Measurements from ENCODE around the gene KIZ. TPM values are rescaled to one million over a fixed set of nuclear protein-coding genes. Genes with fewer than 3 reads are reported as not detected.

KIZ gene
- total and polyA plus RNA-seq, 2 donors from 2014 or later, result 17.3 to 21.8 TPM

DNA sequence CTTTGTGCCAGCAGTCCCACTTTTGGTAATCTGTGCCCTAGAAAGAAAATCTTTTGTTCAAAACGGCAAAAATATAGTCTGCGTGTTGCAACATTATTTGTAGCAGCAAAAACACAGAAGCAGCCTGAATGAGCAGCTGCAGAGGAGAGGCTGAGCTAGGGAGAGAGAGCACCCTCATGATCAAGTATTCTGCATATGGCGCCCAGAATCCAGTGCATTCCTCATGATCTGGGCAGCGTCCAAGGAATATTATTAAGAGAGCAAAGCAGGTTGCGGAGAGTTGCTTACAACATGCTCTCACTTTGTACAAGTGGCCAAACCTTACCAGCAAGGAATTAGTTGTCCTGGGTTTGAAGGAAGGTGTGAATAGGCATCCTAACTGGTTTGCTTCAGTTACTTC lies 25.9 kb downstream of the KIZ start:
- no peak for FAIRE-seq
- TF ChIP-seq, protein P1, sequence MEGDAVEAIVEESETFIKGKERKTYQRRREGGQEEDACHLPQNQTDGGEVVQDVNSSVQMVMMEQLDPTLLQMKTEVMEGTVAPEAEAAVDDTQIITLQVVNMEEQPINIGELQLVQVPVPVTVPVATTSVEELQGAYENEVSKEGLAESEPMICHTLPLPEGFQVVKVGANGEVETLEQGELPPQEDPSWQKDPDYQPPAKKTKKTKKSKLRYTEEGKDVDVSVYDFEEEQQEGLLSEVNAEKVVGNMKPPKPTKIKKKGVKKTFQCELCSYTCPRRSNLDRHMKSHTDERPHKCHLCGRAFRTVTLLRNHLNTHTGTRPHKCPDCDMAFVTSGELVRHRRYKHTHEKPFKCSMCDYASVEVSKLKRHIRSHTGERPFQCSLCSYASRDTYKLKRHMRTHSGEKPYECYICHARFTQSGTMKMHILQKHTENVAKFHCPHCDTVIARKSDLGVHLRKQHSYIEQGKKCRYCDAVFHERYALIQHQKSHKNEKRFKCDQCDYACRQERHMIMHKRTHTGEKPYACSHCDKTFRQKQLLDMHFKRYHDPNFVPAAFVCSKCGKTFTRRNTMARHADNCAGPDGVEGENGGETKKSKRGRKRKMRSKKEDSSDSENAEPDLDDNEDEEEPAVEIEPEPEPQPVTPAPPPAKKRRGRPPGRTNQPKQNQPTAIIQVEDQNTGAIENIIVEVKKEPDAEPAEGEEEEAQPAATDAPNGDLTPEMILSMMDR (IDR thresholded peaks at IDR 0.05; ENCODE audit: borderline replicate concordance, extremely low read depth, insufficient read depth), result no peak

DNA sequence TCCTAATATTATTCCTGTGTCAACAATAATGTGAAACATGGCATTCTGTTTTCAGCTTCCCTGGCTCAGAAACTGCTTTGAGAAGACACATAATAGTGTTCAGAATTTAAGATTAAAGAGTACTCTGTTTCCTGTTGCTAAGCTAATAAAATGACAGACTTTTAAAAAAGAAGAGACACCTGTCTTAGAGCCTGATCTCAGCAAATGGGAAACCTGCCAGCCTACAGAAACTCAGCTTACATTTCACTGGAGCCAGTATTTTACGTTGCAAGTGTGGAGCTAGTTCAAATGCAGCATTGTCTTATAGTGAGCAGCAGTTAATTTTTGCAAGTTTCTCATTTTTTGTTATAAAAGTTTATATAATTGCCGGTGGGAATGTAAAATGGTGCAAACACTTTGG lies 28.8 kb downstream of the KIZ start:
- Histone ChIP-seq H3K27me3 (ENCODE audit: control insufficient read depth, insufficient read depth, low read length) (no peaks in the 10 kb centered on the region), H3K9ac (ENCODE audit: low read length in 3 of 3) (no peak overlapping the region), H3K4me1 (ENCODE audit: control insufficient read depth in 2 of 3, insufficient read depth in 2 of 3, low read depth in 1 of 3, low read length in 3 of 3) (no peaks in the 10 kb centered on the region), H3K9me3 (ENCODE audit: control insufficient read depth in 2 of 3, insufficient read depth in 1 of 3, low read length in 3 of 3) (no peaks in the 10 kb centered on the region), H3K36me3 (ENCODE audit: control insufficient read depth in 2 of 3, insufficient read depth in 3 of 3, low read length in 3 of 3) (no peaks in the 10 kb centered on the region), H3K27ac (ENCODE audit: low read depth in 2 of 2, low read length in 2 of 2) (no peak overlapping the region), H3K4me3 (ENCODE audit: low read length in 3 of 3) (no peak overlapping the region)
- intact Hi-C loops (cut with DNase I), result no loop called here
- TF ChIP-seq, protein P1 (IDR thresholded peaks at IDR 0.05; ENCODE audit: borderline replicate concordance, extremely low read depth, insufficient read depth), result no peak
- no peak for FAIRE-seq
- no peak for DNase-seq

More for the DNA sequence above, 25.9 kb downstream of the KIZ start:
- Histone ChIP-seq H3K27ac (ENCODE audit: low read depth in 2 of 2, low read length in 2 of 2) (no peak overlapping the region), H3K9ac (ENCODE audit: low read length in 3 of 3) (no peak overlapping the region), H3K4me3 (ENCODE audit: low read length in 3 of 3) (no peak overlapping the region), H3K4me1 (ENCODE audit: control insufficient read depth in 2 of 3, insufficient read depth in 2 of 3, low read depth in 1 of 3, low read length in 3 of 3) (no peaks in the 10 kb centered on the region), H3K9me3 (ENCODE audit: control insufficient read depth in 2 of 3, insufficient read depth in 1 of 3, low read length in 3 of 3) (no peaks in the 10 kb centered on the region), H3K27me3 (ENCODE audit: control insufficient read depth, insufficient read depth, low read length) (no peaks in the 10 kb centered on the region), H3K36me3 (ENCODE audit: control insufficient read depth in 2 of 3, insufficient read depth in 3 of 3, low read length in 3 of 3) (peaks cover 0 to 4% (median 0%) of the 10 kb centered on the region in 3 donors)
- intact Hi-C loops (cut with DNase I), result no loop called here
- DNase-seq, result no peak

DNA sequence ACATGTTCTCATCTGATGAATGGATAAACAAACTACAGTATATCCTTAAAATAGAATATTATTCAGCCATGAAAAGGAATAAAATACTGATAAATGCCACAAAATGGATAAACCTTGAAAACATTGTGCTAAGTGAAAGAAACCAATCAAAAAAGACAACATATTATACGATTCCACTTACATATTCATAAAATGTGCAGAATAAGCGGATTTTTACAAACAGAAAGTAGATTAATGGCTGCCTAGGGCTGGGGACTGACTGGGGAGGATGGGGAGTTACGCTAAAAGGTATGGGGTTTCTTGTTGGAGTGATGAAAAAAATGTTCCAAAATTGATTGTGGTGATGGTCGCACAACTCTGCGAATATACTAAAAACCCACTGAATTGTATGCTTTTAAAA lies 29.4 kb downstream of the KIZ start:
- Histone ChIP-seq H3K27ac (ENCODE audit: low read depth in 2 of 2, low read length in 2 of 2) (no peak overlapping the region), H3K4me1 (ENCODE audit: control insufficient read depth in 2 of 3, insufficient read depth in 2 of 3, low read depth in 1 of 3, low read length in 3 of 3) (no peaks in the 10 kb centered on the region), H3K9ac (ENCODE audit: low read length in 3 of 3) (no peak overlapping the region), H3K9me3 (ENCODE audit: control insufficient read depth in 2 of 3, insufficient read depth in 1 of 3, low read length in 3 of 3) (no peaks in the 10 kb centered on the region), H3K36me3 (ENCODE audit: control insufficient read depth in 2 of 3, insufficient read depth in 3 of 3, low read length in 3 of 3) (no peaks in the 10 kb centered on the region), H3K4me3 (ENCODE audit: low read length in 3 of 3) (no peak overlapping the region), H3K27me3 (ENCODE audit: control insufficient read depth, insufficient read depth, low read length) (no peaks in the 10 kb centered on the region)
- DNase-seq (no peak), FAIRE-seq (no peak)
- intact Hi-C loops (cut with DNase I), result no loop called here
- TF ChIP-seq, protein P1 (IDR thresholded peaks at IDR 0.05; ENCODE audit: borderline replicate concordance, extremely low read depth, insufficient read depth), result no peak

DNA sequence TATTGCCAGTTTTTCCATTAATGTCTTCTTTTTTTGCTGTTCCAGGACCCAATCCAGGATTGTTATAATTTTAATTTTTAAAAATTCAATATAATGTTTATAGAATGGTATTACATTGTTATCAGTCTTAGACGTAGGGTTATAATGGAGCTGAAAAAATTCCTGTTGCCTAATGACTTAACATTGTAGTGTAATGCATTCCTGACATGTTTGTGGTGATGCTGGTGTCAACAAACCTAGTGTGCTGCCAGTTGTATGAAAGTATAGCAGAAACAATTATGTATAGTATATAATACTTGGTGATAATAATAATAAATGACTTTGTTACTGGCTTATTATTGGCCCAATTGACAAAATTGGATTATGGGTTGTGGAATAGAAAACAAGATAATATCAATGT lies 30.4 kb downstream of the KIZ start:
- Histone ChIP-seq H3K4me3 (ENCODE audit: low read length in 3 of 3) (no peak overlapping the region), H3K27ac (ENCODE audit: low read depth in 2 of 2, low read length in 2 of 2) (no peak overlapping the region), H3K9me3 (ENCODE audit: control insufficient read depth in 2 of 3, insufficient read depth in 1 of 3, low read length in 3 of 3) (no peaks in the 10 kb centered on the region), H3K4me1 (ENCODE audit: control insufficient read depth in 2 of 3, insufficient read depth in 2 of 3, low read depth in 1 of 3, low read length in 3 of 3) (no peaks in the 10 kb centered on the region), H3K9ac (ENCODE audit: low read length in 3 of 3) (no peak overlapping the region), H3K27me3 (ENCODE audit: control insufficient read depth, insufficient read depth, low read length) (no peaks in the 10 kb centered on the region), H3K36me3 (ENCODE audit: control insufficient read depth in 2 of 3, insufficient read depth in 3 of 3, low read length in 3 of 3) (no peaks in the 10 kb centered on the region)
- TF ChIP-seq, protein P1 (IDR thresholded peaks at IDR 0.05; ENCODE audit: borderline replicate concordance, extremely low read depth, insufficient read depth), result no peak
- intact Hi-C loops (cut with DNase I), result no loop called here
- DNase-seq, result peak in 1 of 5 donors; percentile 6
- no peak for FAIRE-seq
